HPDE6-E6E7 (cell line): Measurements from ENCODE around the gene ABCC9.

ENCODE experiments used
- DNase-seq: peaks from one replicate; pipeline ENCODE4 v3.0.0; 2011; ENCODE audit warnings: missing footprints; ENCODE audit errors: extremely low spot score

The ABCC9 gene

GRCh38 chr12:21940549-21941505, at the start of gene ABCC9:
Gene ABCC9, minus strand, starts transcription at chr12:21941426. Its CDS starts 4,752 bp downstream, at chr12:21936674.
- DNase-seq, result no peak

- no peak for DNase-seq
Observed at GRCh38 chr12:21989819-21990412, 48.7 kb upstream of the ABCC9 start.

- no peak for DNase-seq
Observed at GRCh38 chr12:21988619-21989018, 47.4 kb upstream of the ABCC9 start.

- no peak for DNase-seq
Observed at GRCh38 chr12:21987755-21988154, 46.5 kb upstream of the ABCC9 start.

GRCh38 chr12:21985155-21985554, 43.9 kb upstream of the ABCC9 start:
- no peak for DNase-seq

GRCh38 chr12:21984375-21984774, 43.1 kb upstream of the ABCC9 start:
- DNase-seq, result no peak

GRCh38 chr12:21983095-21983494, 41.9 kb upstream of the ABCC9 start:
- DNase-seq, result no peak

GRCh38 chr12:21980544-21980943, 39.3 kb upstream of the ABCC9 start:
- DNase-seq, result no peak

- no peak for DNase-seq
Observed at GRCh38 chr12:21975293-21975692, 34.1 kb upstream of the ABCC9 start.

GRCh38 chr12:21973221-21973620, 32.0 kb upstream of the ABCC9 start:
- DNase-seq, result no peak

- no peak for DNase-seq
Observed at GRCh38 chr12:21972055-21972454, 30.8 kb upstream of the ABCC9 start.

- DNase-seq, result no peak
Observed at GRCh38 chr12:21971344-21971743, 30.1 kb upstream of the ABCC9 start.

- no peak for DNase-seq
Observed at GRCh38 chr12:21962821-21963220, 21.6 kb upstream of the ABCC9 start.

- DNase-seq, result no peak
Observed at GRCh38 chr12:21962236-21962635, 21.0 kb upstream of the ABCC9 start.

- DNase-seq, result no peak
Observed at GRCh38 chr12:21950649-21951048, 9.4 kb upstream of the ABCC9 start.

GRCh38 chr12:21949036-21949435, 7.8 kb upstream of the ABCC9 start:
- DNase-seq, result no peak

- DNase-seq, result no peak
Observed at GRCh38 chr12:21946983-21947382, 5.8 kb upstream of the ABCC9 start.

GRCh38 chr12:21945002-21945401, 3.8 kb upstream of the ABCC9 start:
- DNase-seq, result no peak

GRCh38 chr12:21942377-21942703, 1.1 kb upstream of the ABCC9 start:
- no peak for DNase-seq

GRCh38 chr12:21941506-21942376, 515 bp upstream of the ABCC9 start:
- no peak for DNase-seq

- DNase-seq, result no peak
Observed at GRCh38 chr12:21939435-21939834, 1.8 kb downstream of the ABCC9 start.

- DNase-seq, result no peak
Observed at GRCh38 chr12:21938879-21939278, 2.3 kb downstream of the ABCC9 start.
